Measurements from ENCODE around the gene KMT2E. TPM values are rescaled to one million over a fixed set of nuclear protein-coding genes. Genes with fewer than 3 reads are reported as not detected.
A peak's percentile ranks its signal among the peaks of the same experiment; 100 is the strongest.

Gene KMT2E
- total RNA-seq, 1 experiment from 2014 or later: 49.7 TPM

DNA sequence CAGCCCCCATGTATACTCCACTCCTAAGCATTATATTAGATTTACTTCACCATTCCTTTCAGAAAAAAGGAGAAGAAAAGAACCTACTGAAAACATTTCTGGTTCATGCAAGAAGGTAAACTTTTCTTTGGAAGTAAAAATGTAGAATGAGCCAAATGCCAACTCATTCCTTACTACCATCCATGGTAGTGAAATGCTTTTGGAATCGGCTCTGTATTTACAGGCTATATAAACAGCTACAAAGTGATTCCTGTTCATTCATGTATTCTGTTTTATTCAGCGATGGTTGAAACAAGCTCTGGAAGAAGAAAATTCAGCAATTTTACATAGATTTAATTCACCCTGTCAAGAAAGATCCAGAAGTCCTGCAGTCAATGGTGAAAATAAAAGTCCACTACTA, 91.6 kb downstream of the KMT2E start:
- ChIA-PET POLR2A (interaction anchor here (0.8 kb wide), 1 partner anchor 12 kb away, joined by 3 read pairs; no protein-coding TSS in a partner anchor), CTCF (interaction anchor here (0.5 kb wide), 1 partner anchor 15 kb away, joined by 3 read pairs; no protein-coding TSS in a partner anchor)
- no peaks in the 10 kb centered on the region for H3K4me1 Mint-ChIP-seq (ENCODE audit: insufficient read depth, unreplicated experiment)
- DNase-seq (ENCODE audit: unreplicated experiment): no peak
- no peaks in the 10 kb centered on the region for H3K9me3 Mint-ChIP-seq (ENCODE audit: unreplicated experiment)
- H3K27me3 Mint-ChIP-seq (ENCODE audit: insufficient read depth, unreplicated experiment): no peaks in the 10 kb centered on the region
- intact Hi-C loops (cut with micrococcal nuclease): loop anchor here (10.0 kb wide), 1 partner anchor 229 kb away; no protein-coding TSS in a partner anchor
- BruUV-seq (replicated peaks): no TSS peak
- no peak overlapping the region for H3K27ac Mint-ChIP-seq (ENCODE audit: low read depth, unreplicated experiment)
- TF ChIP-seq, protein P1, sequence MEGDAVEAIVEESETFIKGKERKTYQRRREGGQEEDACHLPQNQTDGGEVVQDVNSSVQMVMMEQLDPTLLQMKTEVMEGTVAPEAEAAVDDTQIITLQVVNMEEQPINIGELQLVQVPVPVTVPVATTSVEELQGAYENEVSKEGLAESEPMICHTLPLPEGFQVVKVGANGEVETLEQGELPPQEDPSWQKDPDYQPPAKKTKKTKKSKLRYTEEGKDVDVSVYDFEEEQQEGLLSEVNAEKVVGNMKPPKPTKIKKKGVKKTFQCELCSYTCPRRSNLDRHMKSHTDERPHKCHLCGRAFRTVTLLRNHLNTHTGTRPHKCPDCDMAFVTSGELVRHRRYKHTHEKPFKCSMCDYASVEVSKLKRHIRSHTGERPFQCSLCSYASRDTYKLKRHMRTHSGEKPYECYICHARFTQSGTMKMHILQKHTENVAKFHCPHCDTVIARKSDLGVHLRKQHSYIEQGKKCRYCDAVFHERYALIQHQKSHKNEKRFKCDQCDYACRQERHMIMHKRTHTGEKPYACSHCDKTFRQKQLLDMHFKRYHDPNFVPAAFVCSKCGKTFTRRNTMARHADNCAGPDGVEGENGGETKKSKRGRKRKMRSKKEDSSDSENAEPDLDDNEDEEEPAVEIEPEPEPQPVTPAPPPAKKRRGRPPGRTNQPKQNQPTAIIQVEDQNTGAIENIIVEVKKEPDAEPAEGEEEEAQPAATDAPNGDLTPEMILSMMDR (IDR thresholded peaks at IDR 0.05; ENCODE audit: unreplicated experiment): no peak
- peaks cover 86% of the 10 kb centered on the region for H3K36me3 Mint-ChIP-seq (ENCODE audit: insufficient read depth, unreplicated experiment)
- H3K4me3 Mint-ChIP-seq (ENCODE audit: unreplicated experiment): no peak overlapping the region

DNA sequence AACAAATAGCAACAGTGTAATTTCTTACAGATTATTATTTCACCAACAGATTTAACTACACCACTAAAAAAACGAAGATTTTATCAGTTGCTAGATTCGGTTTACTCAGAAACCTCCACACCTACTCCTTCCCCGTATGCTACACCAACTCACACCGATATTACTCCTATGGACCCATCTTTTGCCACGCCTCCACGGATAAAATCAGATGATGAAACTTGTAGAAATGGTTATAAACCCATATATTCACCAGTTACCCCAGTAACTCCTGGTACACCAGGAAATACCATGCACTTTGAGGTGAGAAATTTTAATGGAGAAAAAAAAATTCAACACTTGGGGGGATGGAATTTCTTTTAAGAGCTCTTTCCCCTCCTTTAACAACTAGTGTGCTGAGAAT, 92.5 kb downstream of the KMT2E start:
- TF ChIP-seq, protein P1 (IDR thresholded peaks at IDR 0.05; ENCODE audit: unreplicated experiment): no peak
- POLR2A ChIA-PET: no interaction called here
- intact Hi-C loops (cut with micrococcal nuclease): loop anchor here (10.0 kb wide), 1 partner anchor 228 kb away; no protein-coding TSS in a partner anchor
- H3K27me3 Mint-ChIP-seq (ENCODE audit: insufficient read depth, unreplicated experiment): no peaks in the 10 kb centered on the region
- peaks cover 86% of the 10 kb centered on the region for H3K36me3 Mint-ChIP-seq (ENCODE audit: insufficient read depth, unreplicated experiment)
- no peaks in the 10 kb centered on the region for H3K9me3 Mint-ChIP-seq (ENCODE audit: unreplicated experiment)
- CTCF ChIA-PET: no interaction called here
- H3K27ac Mint-ChIP-seq (ENCODE audit: low read depth, unreplicated experiment): no peak overlapping the region
- H3K4me3 Mint-ChIP-seq (ENCODE audit: unreplicated experiment): no peak overlapping the region
- DNase-seq (ENCODE audit: unreplicated experiment): no peak
- BruUV-seq (replicated peaks): no TSS peak
- no peaks in the 10 kb centered on the region for H3K4me1 Mint-ChIP-seq (ENCODE audit: insufficient read depth, unreplicated experiment)

DNA sequence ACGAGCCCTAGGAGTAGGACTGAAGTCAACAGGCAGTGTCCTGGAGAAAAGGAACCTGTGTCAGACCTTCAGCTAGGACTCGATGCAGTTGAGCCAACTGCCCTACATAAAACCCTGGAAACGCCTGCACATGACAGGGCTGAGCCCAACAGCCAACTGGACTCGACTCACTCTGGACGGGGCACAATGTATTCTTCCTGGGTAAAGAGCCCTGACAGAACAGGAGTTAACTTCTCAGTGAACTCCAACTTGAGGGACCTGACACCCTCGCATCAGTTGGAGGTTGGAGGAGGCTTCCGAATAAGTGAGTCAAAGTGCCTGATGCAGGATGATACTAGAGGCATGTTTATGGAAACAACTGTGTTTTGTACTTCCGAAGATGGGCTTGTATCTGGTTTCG, 93.5 kb downstream of the KMT2E start:
- intact Hi-C loops (cut with micrococcal nuclease): loop anchor here (10.0 kb wide), 1 partner anchor 227 kb away; no protein-coding TSS in a partner anchor
- CTCF ChIA-PET: no interaction called here
- Mint-ChIP-seq H3K4me1 (ENCODE audit: insufficient read depth, unreplicated experiment) (no peaks in the 10 kb centered on the region), H3K27ac (ENCODE audit: low read depth, unreplicated experiment) (no peak overlapping the region), H3K36me3 (ENCODE audit: insufficient read depth, unreplicated experiment) (peaks cover 96% of the 10 kb centered on the region), H3K27me3 (ENCODE audit: insufficient read depth, unreplicated experiment) (no peaks in the 10 kb centered on the region), H3K9me3 (ENCODE audit: unreplicated experiment) (no peaks in the 10 kb centered on the region), H3K4me3 (ENCODE audit: unreplicated experiment) (no peak overlapping the region)
- TF ChIP-seq, protein P1 (IDR thresholded peaks at IDR 0.05; ENCODE audit: unreplicated experiment): no peak
- BruUV-seq (replicated peaks): TSS peak; percentile 21
- no peak for DNase-seq (ENCODE audit: unreplicated experiment)
- POLR2A ChIA-PET: no interaction called here

DNA sequence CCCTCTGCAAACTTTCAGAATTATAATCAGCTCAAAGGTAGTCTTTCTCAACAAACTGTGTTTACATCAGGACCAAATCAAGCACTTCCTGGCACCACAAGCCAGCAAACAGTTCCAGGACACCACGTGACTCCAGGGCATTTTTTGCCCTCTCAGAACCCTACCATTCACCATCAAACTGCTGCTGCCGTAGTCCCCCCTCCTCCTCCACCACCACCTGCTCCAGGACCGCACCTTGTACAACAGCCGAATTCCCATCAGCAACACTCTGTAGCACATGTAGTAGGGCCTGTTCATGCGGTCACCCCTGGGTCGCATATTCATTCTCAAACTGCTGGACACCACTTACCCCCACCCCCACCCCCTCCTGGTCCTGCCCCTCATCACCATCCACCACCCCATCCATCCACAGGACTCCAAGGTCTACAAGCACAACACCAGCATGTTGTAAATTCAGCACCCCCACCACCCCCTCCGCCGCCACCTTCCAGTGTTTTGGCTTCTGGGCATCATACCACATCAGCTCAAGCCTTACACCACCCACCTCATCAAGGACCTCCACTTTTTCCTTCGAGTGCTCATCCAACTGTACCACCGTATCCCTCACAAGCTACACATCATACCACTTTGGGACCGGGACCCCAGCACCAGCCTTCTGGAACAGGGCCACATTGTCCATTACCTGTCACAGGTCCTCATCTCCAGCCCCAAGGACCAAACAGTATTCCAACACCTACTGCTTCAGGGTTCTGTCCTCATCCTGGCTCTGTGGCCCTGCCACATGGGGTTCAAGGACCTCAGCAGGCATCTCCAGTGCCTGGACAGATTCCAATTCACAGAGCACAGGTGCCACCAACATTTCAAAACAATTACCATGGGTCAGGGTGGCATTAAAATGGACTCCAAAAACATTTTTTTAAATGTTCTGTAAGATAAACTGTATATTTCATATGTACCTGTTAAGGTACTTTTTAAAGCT, 98.7 kb downstream of the KMT2E start:
- POLR2A ChIA-PET: interaction anchor here (0.6 to 0.7 kb wide), 2 partner anchors 105 to 154 kb away, joined by 3 read pairs; no protein-coding TSS in a partner anchor
- TF ChIP-seq, protein P1 (IDR thresholded peaks at IDR 0.05; ENCODE audit: unreplicated experiment): no peak
- no peak for DNase-seq (ENCODE audit: unreplicated experiment)
- H3K36me3 Mint-ChIP-seq (ENCODE audit: insufficient read depth, unreplicated experiment): peaks cover 85% of the 10 kb centered on the region
- H3K4me1 Mint-ChIP-seq (ENCODE audit: insufficient read depth, unreplicated experiment): no peaks in the 10 kb centered on the region
- no peaks in the 10 kb centered on the region for H3K27me3 Mint-ChIP-seq (ENCODE audit: insufficient read depth, unreplicated experiment)
- intact Hi-C loops (cut with micrococcal nuclease): loop anchor here (5.0 kb wide), 1 partner anchor 315 kb away; no protein-coding TSS in a partner anchor
- no peaks in the 10 kb centered on the region for H3K9me3 Mint-ChIP-seq (ENCODE audit: unreplicated experiment)
- peak overlapping the region; percentile 36 for H3K27ac Mint-ChIP-seq (ENCODE audit: low read depth, unreplicated experiment)
- TSS peak; percentile 9 for BruUV-seq (replicated peaks)
- H3K4me3 Mint-ChIP-seq (ENCODE audit: unreplicated experiment): no peak overlapping the region
- CTCF ChIA-PET: interaction anchor here (0.6 to 0.7 kb wide), 2 partner anchors 96 to 111 kb away, joined by 3 to 5 read pairs; no protein-coding TSS in a partner anchor

Data from MCF 10A (cell line).